NCI-H345 treated with DMSO at 0.1 percent for 48 hours (cell line): ENCODE results near the gene SLC37A1.

ENCODE experiments used
- DNase-seq: peaks from one replicate; lab custom pipeline; 2025; ENCODE audit not compliant: unreplicated experiment; lab: John Stamatoyannopoulos, UW

SLC37A1 gene

DNA sequence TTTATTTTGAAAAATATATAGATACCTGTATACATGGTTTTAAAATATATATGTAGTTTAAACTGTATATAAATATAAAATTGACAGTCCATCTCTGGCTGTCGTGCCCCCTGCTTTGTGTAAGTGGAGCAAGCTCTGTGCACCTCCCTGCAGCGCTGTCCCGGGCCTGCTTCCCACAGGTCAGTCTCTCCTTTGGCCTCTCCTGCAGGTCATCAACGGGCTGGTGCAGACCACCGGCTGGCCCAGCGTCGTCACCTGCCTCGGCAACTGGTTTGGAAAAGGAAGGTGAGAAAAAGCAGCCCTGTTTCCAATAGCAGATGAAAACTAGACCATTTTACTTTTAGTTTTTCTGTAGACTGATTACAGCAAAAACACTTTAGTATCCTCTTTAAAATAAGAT lies 28.5 kb downstream of the SLC37A1 start:
- DNase-seq: no peak

- DNase-seq: no peak
Observed at GRCh38 chr21:42542596-42542995, 28.9 kb downstream of the SLC37A1 start.

DNA sequence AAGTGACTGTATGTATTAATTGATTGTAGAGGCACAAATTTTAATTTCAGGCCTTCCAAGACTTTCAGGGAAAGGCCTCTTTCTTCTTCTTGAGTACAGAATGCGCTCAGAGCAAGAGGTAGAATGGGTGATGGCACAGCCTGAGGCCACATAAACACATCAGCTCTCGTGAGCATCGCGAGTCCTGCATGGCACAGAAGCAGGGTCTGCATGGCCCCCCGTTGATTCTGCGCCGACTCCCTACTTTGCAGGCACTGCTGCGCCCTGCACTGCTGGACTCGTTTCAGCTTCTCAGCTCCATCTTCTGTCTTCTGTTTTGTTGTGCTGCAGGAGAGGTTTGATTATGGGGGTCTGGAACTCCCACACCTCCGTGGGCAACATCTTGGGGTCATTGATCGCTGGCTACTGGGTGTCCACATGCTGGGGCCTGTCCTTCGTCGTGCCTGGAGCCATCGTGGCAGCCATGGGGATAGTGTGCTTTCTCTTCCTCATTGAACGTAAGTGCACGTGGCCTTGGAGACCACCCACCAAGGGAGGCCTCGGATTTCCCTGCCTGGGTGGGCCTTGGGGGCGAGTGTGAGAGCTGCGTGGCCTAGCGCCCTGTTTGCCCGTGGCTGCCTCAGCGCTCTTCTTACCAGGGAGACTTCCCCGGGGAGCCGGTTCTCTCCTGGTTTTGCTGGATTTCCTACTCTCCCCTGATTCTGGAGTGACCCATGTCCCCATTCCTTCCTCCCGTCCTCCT lies 29.6 kb downstream of the SLC37A1 start:
- DNase-seq: no peak

GRCh38 chr21:42544544-42544943 lies 30.9 kb downstream of the SLC37A1 start:
- DNase-seq: no peak

DNA sequence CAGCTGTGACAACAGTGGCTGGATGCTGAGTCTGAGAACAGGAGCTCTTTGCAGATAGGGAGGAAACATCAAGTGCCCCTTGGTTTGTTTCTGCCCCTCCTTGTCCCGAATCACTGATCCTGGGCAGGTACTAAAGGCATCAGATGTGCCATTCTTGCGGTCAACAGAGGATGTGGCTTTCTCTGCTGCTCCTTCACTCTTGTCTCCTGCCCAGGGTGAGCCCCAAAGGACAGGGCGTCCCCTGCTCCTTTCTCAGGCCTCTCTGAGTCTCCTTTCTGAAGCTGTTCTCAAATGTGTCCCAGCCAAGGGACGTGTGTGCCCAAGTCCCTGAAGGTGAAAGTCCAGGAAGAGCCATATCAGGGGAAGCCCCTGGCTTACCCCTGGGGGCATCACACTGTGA lies 31.7 kb downstream of the SLC37A1 start:
- no peak for DNase-seq

DNA sequence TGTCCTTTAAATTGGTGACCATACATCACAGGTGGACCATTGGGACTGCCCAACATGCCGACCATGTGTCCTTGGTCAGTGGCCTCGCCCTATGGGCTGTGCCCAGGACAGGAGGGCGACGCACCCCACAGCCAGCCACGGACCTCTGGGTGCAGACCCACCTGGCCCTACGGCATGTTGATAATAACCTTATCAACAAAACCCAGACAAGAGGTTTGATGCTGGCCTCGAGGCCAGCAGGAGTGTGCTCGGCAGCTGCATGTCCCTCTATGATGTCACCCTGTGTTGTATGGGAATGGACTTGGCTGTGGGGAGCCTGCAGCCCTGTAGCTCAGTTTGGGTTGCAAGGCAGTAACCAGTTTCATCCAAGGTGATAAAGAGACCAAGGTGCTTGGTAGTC lies 32.1 kb downstream of the SLC37A1 start:
- no peak for DNase-seq

DNA sequence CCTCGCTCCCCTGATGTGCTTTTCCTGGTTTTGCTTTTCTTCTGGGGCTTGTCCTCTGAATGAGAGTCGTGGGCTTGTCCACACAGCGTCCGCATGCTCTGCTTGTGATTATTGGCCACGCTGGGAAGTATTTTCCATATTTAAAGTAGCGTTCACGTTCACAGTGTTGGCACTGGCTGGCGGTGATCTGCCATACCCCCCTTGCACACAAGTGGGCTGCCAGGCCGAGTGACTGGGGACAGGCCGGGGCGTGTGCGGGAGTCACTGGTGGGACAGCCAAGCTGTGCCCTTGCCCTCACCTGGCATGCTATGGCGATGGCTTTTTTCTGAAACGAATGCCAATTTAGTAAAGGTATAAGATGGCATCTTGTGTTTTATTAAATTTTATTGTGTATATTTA lies 32.8 kb downstream of the SLC37A1 start:
- no peak for DNase-seq

DNA sequence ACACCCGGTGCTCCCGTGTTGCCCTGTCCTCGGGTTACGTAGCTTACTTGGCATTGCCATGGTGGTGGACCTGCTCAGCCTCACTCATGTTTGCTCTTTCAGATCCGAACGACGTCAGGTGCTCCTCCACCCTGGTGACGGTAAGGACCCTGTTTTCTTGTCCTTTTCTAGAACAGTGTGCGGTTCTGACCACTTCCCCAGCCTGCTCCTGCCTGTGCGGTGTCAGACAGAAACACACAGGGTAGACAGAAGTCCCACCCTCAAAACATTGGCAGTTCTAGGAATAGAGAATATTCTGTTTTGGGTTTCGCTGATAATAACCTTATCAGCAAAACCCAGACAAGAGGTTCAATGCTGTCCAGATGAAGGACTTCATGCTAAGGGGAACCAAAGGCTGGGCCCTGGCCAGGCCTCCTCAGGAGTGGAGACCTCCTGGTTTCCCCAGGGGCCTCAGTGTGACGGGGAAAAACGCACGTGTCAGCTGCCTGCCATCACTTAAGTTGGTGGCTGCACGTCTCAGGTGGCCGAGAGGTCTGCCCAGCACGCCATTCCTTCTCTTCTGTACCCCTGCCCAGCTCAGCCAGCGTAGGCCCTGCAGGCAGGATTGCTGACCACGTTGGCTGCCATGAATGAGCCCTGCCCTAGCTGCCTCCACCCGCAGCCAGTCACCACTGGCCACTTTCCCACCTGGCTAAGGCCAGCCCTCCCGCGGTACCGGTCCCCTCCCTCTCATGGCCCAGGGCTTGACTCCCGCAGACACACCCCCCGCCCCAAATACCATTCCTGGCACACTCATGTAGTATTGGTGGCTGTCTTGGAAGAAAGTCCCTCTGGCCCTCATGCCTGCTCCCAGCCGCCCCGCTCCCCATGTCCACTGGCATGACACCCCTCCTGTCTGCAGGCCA lies 33.6 kb downstream of the SLC37A1 start:
- no peak for DNase-seq

GRCh38 chr21:42547906-42548365 lies 34.3 kb downstream of the SLC37A1 start:
- no peak for DNase-seq

- no peak for DNase-seq
Observed at GRCh38 chr21:42548687-42549406, 35.2 kb downstream of the SLC37A1 start.

- DNase-seq: peak; percentile 48
Observed at GRCh38 chr21:42550817-42551216, 37.2 kb downstream of the SLC37A1 start.

GRCh38 chr21:42552407-42553336 lies 39.0 kb downstream of the SLC37A1 start:
- no peak for DNase-seq

DNA sequence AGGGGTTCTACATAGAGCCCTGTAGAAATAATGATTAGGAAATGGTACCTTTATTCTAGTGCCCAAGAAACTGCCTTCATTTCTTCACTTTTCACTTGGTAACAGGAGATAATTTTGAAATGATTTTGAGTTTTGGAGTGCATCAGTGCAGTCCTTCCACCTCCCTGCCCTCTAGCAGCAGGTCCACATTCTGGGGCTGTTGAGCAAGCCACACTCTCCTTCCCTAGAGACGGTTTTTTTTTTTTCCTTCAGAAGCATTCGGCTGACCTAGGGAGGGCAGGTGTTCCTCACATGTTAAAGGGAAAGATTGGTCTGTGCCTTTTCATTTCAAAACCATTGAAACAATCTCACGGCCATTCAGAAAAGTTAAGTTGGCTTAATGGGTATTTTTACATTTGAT lies 39.8 kb downstream of the SLC37A1 start:
- DNase-seq: no peak

- DNase-seq: no peak
Observed at GRCh38 chr21:42554251-42554961, 40.8 kb downstream of the SLC37A1 start.

- DNase-seq: no peak
Observed at GRCh38 chr21:42555756-42556438, 42.2 kb downstream of the SLC37A1 start.

GRCh38 chr21:42556476-42556875 lies 42.8 kb downstream of the SLC37A1 start:
- DNase-seq: no peak

DNA sequence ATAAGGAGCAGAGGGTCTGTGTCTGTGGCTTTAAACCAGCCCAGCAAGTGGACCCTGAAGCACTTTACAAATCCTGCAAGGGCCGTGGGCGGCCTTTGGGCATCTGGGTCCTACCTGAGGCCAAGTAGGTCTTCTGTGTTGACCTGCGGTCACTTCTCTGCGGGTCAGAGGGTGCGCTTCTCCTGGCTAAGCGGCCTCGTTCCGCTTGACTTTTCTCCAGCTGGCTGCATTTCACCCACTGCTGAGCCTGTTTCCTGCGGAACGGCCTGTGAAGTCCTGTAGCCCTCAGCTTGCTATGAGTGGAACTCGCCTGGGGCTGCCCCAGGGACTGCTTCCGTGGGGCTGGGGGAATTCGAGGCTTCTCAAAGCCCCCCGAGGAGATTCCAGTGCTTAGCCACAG lies 43.3 kb downstream of the SLC37A1 start:
- no peak for DNase-seq

- no peak for DNase-seq
Observed at GRCh38 chr21:42557420-42557819, 43.8 kb downstream of the SLC37A1 start.

DNA sequence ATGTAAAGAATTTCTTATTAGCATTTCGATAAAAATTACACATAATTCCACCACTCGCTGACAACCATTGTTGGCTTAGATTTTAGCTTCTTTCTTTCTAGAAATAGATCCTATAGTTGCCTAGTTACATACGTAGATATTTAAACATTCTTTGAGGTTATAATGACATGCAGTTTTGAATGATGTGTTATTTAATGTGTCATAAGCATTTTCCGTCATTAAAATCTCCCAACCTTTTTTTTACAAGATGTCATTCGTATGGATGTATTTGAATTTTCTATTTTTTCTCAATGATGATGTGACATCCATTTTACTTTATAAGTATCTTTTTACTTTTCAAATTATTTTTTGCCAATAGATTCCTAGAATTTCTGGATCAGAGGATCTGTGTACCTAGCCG lies 44.7 kb downstream of the SLC37A1 start:
- no peak for DNase-seq
